SK-N-SH treated with all-trans-retinoic acid at 6 μM for 48 hours (cell line): ENCODE data around the gene CFAP107.
"Not testable (repeated sequence)": the region's sequence is repeated elsewhere in the genome, so short reads cannot be mapped to it uniquely, and the experiment has no call there.

Source experiments
- ATAC-seq: fragments of 200-7000 bp; cut with Tn5 transposase; 3 replicates; pipeline ENCODE4 v1.9.1; 2020; ENCODE audit warnings: mild to moderate bottlenecking, moderate library complexity
- BACH2 ChIP-seq: fragments of 250-450 bp; sonication (Bioruptor Pico); IDR thresholded peaks from 2 replicates; pipeline ENCODE4 v1.9.0; 2021; ENCODE audit warnings: mild to moderate bottlenecking, borderline replicate concordance
- CREB5 ChIP-seq: fragments of 250-450 bp; sonication (Bioruptor Pico); IDR thresholded peaks from 2 replicates; pipeline ENCODE4 v1.5.1; 2020; ENCODE audit warnings: low read depth, mild to moderate bottlenecking, moderate library complexity
- CSDC2 ChIP-seq: fragments of 250-450 bp; sonication (Bioruptor Pico); IDR thresholded peaks from 2 replicates; pipeline ENCODE4 v1.5.0; 2020; ENCODE audit warnings: mild to moderate bottlenecking, moderate library complexity
- GLIS3 ChIP-seq: fragments of 250-450 bp; sonication (Bioruptor Pico); IDR thresholded peaks from 2 replicates; pipeline ENCODE4 v1.5.0; 2020; ENCODE audit warnings: mild to moderate bottlenecking, moderate library complexity
- ISL1 ChIP-seq: fragments of 250-450 bp; sonication (Bioruptor Pico); IDR thresholded peaks from 2 replicates; pipeline ENCODE4 v2.1.2; 2022; ENCODE audit warnings: mild to moderate bottlenecking, moderate library complexity
- OSR1 ChIP-seq: fragments of 250-450 bp; sonication (Bioruptor Pico); IDR thresholded peaks from 2 replicates; pipeline ENCODE4 v1.8.0; 2022; ENCODE audit warnings: moderate library complexity, mild to moderate bottlenecking, inconsistent platforms
- PPARA ChIP-seq: fragments of 250-450 bp; sonication (Bioruptor Pico); IDR thresholded peaks from 2 replicates; pipeline ENCODE4 v1.5.0; 2020; ENCODE audit warnings: mild to moderate bottlenecking, borderline replicate concordance
- RARB ChIP-seq: fragments of 250-450 bp; sonication (Bioruptor Pico); IDR thresholded peaks from 2 replicates; pipeline ENCODE4 v1.8.0; 2021; ENCODE audit warnings: mild to moderate bottlenecking, moderate library complexity
- SNAI2 ChIP-seq: fragments of 250-450 bp; sonication (Bioruptor Pico); IDR thresholded peaks from 2 replicates; pipeline ENCODE4 v1.5.0; 2020; ENCODE audit warnings: mild to moderate bottlenecking, moderate library complexity
- TCF4 ChIP-seq: fragments of 250-450 bp; sonication (Bioruptor Pico); IDR thresholded peaks from 2 replicates; pipeline ENCODE4 v1.8.0; 2021; ENCODE audit warnings: mild to moderate bottlenecking, moderate library complexity, borderline replicate concordance
- TOX ChIP-seq: fragments of 250-450 bp; sonication (Bioruptor Pico); IDR thresholded peaks from 2 replicates; pipeline ENCODE4 v1.8.0; 2021; ENCODE audit warnings: mild to moderate bottlenecking, moderate library complexity, borderline replicate concordance
- TSHZ2 ChIP-seq: fragments of 250-450 bp; sonication (Bioruptor Pico); IDR thresholded peaks from 2 replicates; pipeline ENCODE4 v1.5.0; 2020; ENCODE audit warnings: mild to moderate bottlenecking, moderate library complexity
- ZC3H10 ChIP-seq: fragments of 250-450 bp; sonication (Bioruptor Pico); IDR thresholded peaks from 2 replicates; pipeline ENCODE4 v1.5.1; 2021; ENCODE audit warnings: mild to moderate bottlenecking, moderate library complexity
- ZFP3 ChIP-seq: fragments of 250-450 bp; sonication (Bioruptor Pico); IDR thresholded peaks from 2 replicates; pipeline ENCODE4 v1.5.0; 2020; ENCODE audit warnings: mild to moderate bottlenecking, moderate library complexity
- ZFP30 ChIP-seq: fragments of 450-650 bp; formaldehyde crosslinking; IDR thresholded peaks from 2 replicates; pipeline ENCODE4 v1.5.0; 2022; ENCODE audit warnings: mild to moderate bottlenecking, moderate library complexity
- ZNF565 ChIP-seq: fragments of 450-650 bp; formaldehyde crosslinking; conservative IDR thresholded peaks from 2 replicates; pipeline ENCODE4 v1.5.0; 2020; ENCODE audit warnings: low read depth, mild to moderate bottlenecking, moderate library complexity
- ZNF70 ChIP-seq: fragments of 450-650 bp; formaldehyde crosslinking; IDR thresholded peaks from 2 replicates; pipeline ENCODE4 v1.5.0; 2020; ENCODE audit warnings: mild to moderate bottlenecking, moderate library complexity
- ZNF8 ChIP-seq: fragments of 450-650 bp; formaldehyde crosslinking; IDR thresholded peaks from 2 replicates; pipeline ENCODE4 v1.5.0; 2020; ENCODE audit warnings: mild to moderate bottlenecking, moderate library complexity
- TF ChIP-seq, protein P1 (sequence below): fragments of 250-450 bp; sonication (Bioruptor Pico); IDR thresholded peaks from 2 replicates; pipeline ENCODE4 v1.8.0; 2020; ENCODE audit warnings: mild to moderate bottlenecking, moderate library complexity, borderline replicate concordance
- TF ChIP-seq, protein P2 (sequence below): fragments of 250-450 bp; sonication (Bioruptor Pico); IDR thresholded peaks from 2 replicates; pipeline ENCODE4 v1.8.0; 2021; ENCODE audit warnings: low read depth, mild to moderate bottlenecking, moderate library complexity, borderline replicate concordance

CFAP107 gene

DNA sequence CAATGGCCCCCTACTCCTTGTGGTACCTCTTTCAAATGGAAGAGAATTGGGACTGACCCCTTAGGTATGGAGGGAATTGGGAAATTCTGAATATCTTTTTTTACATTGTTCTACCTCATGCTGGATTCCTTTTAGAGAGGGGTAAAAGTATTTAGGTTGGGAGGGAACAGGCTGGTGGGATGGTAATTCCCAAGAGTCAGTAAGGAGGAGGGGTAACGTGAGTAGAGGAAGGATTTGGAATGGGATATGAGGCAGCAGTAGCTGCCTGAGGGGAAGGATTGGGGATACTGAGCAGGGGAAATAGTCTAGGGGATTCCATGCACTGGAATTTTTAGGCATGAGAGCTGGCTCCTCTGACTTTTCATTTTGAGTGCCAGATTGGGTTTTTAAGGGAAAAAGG lies 33.9 kb upstream of the CFAP107 start (continued):
- no peak for TF ChIP-seq CREB5 (CRISPR knock-in tag)
- TF ChIP-seq, protein P1, sequence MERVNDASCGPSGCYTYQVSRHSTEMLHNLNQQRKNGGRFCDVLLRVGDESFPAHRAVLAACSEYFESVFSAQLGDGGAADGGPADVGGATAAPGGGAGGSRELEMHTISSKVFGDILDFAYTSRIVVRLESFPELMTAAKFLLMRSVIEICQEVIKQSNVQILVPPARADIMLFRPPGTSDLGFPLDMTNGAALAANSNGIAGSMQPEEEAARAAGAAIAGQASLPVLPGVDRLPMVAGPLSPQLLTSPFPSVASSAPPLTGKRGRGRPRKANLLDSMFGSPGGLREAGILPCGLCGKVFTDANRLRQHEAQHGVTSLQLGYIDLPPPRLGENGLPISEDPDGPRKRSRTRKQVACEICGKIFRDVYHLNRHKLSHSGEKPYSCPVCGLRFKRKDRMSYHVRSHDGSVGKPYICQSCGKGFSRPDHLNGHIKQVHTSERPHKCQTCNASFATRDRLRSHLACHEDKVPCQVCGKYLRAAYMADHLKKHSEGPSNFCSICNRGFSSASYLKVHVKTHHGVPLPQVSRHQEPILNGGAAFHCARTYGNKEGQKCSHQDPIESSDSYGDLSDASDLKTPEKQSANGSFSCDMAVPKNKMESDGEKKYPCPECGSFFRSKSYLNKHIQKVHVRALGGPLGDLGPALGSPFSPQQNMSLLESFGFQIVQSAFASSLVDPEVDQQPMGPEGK (CRISPR knock-in tag) = no peak
- no peak for TF ChIP-seq OSR1 (CRISPR knock-in tag)
- TF ChIP-seq RARB (CRISPR knock-in tag) = no peak
- TF ChIP-seq ZFP30 = no peak
- no peak for TF ChIP-seq BACH2 (CRISPR knock-in tag)
- TF ChIP-seq ISL1 (CRISPR knock-in tag) = no peak
- TF ChIP-seq PPARA (CRISPR knock-in tag) = no peak

DNA sequence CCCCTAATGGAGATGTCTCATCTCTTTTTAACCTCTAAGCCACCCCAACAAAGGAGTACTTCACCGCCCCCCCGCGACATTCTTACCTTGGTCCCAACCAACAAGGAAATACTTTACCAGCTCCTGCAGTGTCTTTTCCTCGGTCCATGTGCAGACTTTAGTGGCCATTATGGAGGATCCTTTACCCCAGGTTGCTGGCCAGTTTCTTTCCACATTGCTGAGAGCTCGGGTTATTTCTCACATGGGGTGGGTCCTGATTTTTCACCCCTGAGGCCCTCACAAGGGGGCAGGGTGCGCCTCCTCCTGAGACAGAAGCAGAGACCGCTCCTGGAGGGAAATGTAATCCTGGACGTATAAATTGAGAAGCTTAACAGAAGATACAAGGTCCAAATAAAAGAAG lies 33.1 kb upstream of the CFAP107 start:
- TF ChIP-seq TCF4 (CRISPR knock-in tag) = no peak
- TF ChIP-seq CREB5 (CRISPR knock-in tag) = no peak
- TF ChIP-seq GLIS3 (CRISPR knock-in tag) = no peak
- no peak for TF ChIP-seq TOX
- TF ChIP-seq OSR1 (CRISPR knock-in tag) = no peak
- no peak for TF ChIP-seq TSHZ2 (CRISPR knock-in tag)
- no peak for TF ChIP-seq ZNF8 (CRISPR knock-in tag)
- no peak for TF ChIP-seq ZNF70 (CRISPR knock-in tag)
- TF ChIP-seq CSDC2 (CRISPR knock-in tag) = no peak
- TF ChIP-seq RARB (CRISPR knock-in tag) = no peak
- TF ChIP-seq ISL1 (CRISPR knock-in tag) = no peak
- TF ChIP-seq ZC3H10 (CRISPR knock-in tag) = no peak
- no peak for TF ChIP-seq ZFP3
- TF ChIP-seq ZNF565 (CRISPR knock-in tag) = no peak
- no peak for TF ChIP-seq SNAI2 (CRISPR knock-in tag)
- no peak for ATAC-seq

DNA sequence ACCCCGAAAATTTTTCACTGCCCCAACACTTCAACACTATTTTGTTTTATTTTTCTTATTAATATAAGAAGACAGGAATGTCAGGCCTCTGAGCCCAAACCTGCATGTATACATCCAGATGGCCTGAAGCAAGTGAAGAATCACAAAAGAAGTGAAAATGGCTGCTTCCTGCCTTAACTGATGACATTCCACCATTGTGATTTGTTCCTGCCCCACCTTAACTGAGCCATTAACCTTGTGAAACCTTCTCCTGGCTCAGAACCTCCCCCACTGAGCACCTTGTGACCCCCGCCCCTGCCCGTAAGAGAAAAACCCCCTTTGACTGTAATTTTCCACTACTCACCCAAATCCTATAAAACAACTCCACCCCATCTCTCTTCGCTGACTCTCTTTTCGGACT lies 32.3 kb upstream of the CFAP107 start:
- not testable (repeated sequence) for ATAC-seq

DNA sequence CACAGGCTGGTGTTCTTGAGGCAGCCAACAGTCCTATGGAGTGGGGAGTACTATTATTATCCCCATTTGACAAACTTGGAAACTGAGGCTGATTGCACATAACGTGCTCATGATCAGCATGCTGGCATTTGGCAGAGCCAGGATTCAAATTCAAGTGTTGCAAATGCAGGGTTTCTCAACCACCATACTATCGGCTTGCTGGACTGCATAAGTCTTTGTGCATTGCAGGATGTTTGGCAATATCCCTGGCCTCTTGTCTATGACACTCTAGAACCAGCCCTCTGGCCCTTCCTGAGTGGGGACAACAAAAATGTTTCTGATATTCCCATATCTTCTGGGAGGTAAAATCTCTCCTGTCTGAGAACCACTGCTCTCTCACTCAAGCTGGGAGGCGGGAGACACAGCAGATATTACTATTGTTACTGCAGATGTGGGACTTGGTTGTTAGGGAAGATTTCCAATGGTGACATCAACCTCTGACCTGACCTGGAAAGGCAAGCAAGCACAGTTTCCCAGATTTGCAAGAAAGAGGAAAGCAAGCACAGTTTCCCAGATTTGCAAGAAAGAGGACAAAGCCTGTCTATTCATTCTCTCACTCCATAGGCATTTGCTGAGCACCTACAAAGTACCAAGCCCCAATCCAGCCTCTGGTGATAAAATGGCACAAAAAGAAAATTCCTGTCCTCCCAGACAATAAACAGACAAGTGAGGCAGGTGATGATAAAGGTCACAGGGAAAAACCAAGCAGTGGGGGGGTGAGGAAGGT lies 31.1 kb upstream of the CFAP107 start:
- TF ChIP-seq ZNF70 (CRISPR knock-in tag) (no peak), CSDC2 (CRISPR knock-in tag) (no peak), ZFP3 (no peak), ZNF8 (CRISPR knock-in tag) (no peak)
- TF ChIP-seq, protein P2, sequence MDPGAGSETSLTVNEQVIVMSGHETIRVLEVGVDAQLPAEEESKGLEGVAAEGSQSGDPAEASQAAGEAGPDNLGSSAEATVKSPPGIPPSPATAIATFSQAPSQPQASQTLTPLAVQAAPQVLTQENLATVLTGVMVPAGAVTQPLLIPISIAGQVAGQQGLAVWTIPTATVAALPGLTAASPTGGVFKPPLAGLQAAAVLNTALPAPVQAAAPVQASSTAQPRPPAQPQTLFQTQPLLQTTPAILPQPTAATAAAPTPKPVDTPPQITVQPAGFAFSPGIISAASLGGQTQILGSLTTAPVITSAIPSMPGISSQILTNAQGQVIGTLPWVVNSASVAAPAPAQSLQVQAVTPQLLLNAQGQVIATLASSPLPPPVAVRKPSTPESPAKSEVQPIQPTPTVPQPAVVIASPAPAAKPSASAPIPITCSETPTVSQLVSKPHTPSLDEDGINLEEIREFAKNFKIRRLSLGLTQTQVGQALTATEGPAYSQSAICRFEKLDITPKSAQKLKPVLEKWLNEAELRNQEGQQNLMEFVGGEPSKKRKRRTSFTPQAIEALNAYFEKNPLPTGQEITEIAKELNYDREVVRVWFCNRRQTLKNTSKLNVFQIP (CRISPR knock-in tag) = no peak
- TF ChIP-seq, protein P1 (CRISPR knock-in tag) = no peak
- TF ChIP-seq, all 23 proteins: peak for 0
- ATAC-seq = no peak
